ENCODE data around the gene SMAD4.
A peak's percentile ranks its signal among the peaks of the same experiment; 100 is the strongest.
"Not testable (repeated sequence)": the region's sequence is repeated elsewhere in the genome, so short reads cannot be mapped to it uniquely, and the experiment has no call there.

The SMAD4 gene

GRCh38 chr18:51029694-51030536 lies at the start of gene SMAD4:
Gene SMAD4 (plus strand): TSS chr18:51030213. CDS start chr18:51047047, 16,834 bp downstream.
- peak; percentile 97 to 99 for DNase-seq (ENCODE audit: low read depth in 1 of 2, low spot score in 1 of 2)

DNA sequence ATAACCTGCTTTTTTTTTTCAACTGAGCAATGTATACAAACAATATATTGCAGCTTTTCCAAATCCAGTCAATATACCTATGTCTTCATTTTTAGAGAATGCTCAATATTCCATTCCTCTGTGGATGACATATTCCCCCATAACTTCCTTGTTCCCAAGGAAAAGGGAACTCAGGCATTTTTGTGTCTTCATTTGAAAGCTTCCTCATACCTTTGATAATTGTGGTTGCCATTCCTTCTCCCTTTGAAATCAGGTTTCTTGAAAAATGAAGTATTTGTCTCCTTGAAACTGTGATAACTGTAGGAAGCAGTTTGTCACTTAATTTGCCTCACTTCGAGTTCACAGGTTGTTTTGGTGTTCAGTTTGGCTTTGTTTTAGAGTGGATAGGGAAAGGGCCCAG lies 48.6 kb upstream of the SMAD4 start:
- no peak for DNase-seq (ENCODE audit: low read depth in 1 of 2, low spot score in 1 of 2)

DNA sequence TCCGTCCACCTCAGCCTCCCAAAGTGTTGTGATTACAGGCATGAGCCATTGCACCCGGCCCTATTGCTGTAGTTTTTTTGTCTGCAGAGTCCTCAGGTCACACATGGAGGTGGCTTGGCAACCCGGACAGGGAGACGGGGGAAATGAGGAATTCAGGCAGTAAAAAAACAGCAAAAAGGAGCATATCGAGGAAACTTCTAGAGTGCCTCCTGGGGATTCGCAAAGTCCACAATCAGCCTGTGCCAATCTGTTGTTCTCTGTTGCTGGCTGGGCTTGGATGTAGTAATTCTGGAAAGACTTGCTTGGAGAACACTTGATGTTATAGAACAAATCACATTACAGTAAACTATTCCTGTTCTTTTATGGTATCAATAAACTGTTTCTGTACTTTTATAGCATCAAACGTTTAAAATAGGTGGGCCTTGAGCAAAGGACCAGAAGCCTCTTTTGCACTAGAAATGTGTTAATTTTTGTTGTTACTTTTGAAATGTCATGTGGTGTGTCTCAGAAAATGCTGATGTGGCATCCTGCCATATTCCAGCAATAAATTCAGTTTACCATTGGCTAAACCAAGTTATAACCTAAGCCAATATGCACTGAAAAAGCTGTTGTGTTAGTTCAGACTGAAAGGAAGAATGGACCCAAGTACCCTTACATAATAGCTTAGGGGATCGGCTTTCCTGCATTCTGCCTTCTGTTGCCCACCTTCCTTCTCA lies 47.8 kb upstream of the SMAD4 start:
- no peak for DNase-seq (ENCODE audit: low read depth in 1 of 2, low spot score in 1 of 2)

DNA sequence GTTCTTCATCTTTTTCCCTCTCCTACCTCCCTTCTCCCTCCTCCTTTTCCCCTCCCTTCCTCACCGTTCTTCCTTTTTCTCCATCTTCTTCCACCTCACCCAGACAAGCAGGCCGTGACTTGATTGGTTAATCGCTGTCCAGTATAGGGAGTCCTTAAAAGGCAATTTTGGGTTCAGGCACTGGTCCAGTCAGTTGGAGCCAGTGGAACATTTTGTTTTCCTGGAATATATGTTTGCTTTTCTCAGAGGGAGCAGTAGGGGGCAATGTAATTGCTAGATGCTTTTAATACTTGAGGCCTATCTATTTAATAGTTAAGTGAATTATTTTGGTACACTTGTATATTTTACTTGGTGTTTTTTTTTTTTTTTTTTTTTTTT lies 47.2 kb upstream of the SMAD4 start:
- no peak for DNase-seq (ENCODE audit: low read depth in 1 of 2, low spot score in 1 of 2)

DNA sequence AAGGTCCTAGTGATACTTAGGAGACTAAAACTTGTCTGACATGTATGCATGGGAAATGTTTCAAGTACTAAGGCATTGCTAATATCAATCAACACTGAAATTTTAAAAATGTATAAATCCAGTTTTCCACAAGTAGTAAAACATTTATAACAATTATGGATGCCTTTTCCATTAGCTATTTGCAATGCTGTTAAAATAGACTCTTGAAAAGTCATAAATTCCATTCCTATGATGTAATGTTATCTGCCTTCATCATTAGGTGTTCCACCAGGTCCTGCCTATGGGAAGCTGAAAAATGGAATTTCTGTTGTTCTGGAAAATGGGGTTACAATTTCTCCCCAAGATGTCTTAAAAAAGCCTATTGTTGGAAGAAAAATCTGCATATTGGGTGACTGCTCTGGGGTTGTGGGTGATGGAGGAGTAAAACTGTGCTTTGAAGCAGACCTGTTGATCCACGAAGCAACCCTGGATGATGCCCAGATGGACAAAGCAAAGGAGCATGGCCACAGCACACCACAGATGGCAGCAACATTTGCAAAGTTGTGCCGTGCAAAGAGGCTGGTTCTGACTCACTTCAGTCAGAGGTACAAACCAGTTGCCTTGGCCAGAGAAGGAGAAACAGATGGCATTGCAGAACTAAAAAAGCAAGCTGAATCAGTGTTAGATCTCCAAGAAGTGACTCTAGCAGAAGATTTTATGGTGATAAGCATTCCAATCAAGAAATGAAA lies 43.5 kb upstream of the SMAD4 start:
- no peak for DNase-seq (ENCODE audit: low read depth in 1 of 2, low spot score in 1 of 2)

DNA sequence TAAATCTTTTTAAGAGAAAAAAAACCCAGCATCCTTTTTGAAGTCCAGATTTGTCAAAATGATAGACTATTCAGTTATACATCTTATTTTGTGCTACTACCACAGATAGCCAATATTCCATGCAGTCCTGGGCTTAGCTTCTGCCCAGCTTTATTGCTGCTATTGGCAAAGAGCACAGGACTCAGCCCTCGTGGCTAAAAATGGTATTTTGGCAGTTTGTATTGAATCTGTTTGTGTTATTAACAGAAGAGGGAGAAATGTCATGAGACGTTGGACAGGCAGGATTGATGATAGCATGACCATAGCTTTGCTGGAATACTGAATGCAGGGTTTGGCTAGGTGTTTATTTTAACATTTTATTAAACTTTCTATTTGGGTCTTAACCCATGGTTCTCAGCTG lies 42.8 kb upstream of the SMAD4 start:
- DNase-seq (ENCODE audit: low read depth in 1 of 2, low spot score in 1 of 2): no peak

GRCh38 chr18:50989711-50990110 lies 40.3 kb upstream of the SMAD4 start:
- DNase-seq (ENCODE audit: low read depth in 1 of 2, low spot score in 1 of 2): no peak

DNA sequence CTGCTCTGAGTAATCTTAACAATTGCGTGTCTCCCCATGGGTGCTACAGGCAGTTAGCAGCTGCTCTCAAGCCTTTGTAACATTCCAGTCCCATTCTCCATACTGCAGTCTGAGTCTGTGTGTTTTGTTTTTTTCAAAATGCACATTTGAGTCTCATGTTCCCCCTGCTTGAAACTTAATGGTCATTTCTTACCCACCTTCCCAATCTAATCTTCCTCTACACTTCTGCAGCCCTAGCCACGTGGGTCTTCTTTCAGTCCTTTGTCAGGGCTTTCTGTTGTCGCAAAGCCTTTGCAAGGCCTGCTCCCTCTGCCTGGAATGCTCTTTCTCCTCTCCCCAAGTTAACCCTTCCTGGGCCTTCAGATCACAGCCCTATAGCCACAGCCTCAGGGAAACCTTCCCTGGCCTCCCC lies 37.7 kb upstream of the SMAD4 start:
- DNase-seq (ENCODE audit: low read depth in 1 of 2, low spot score in 1 of 2): no peak

DNA sequence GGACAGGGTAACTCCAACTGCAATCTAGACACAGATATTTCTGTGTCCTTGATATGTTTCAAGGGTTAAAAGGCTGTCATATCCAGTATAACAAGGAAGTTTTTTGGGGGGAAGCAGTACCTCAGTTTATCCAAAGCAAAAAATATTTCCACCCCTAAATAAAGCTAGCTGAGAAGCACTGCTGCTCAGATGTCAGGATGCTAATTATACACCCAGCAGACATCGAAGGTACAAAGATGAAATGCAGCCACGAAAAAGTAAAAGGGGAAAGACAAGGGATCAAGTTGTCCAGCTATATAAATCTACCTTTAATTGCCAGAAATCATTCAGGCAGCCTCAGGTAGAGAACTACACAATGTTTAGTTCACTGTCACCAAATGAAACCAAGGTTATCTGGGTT lies 36.0 kb upstream of the SMAD4 start:
- no peak for DNase-seq (ENCODE audit: low read depth in 1 of 2, low spot score in 1 of 2)

- DNase-seq (ENCODE audit: low read depth in 1 of 2, low spot score in 1 of 2): not testable (repeated sequence)
These were observed 26.8 kb upstream of the SMAD4 start for GRCh38 chr18:51003174-51003573.

GRCh38 chr18:51006061-51006818 lies 23.8 kb upstream of the SMAD4 start:
- DNase-seq (ENCODE audit: low read depth in 1 of 2, low spot score in 1 of 2): no peak

GRCh38 chr18:51006948-51007789 lies 22.8 kb upstream of the SMAD4 start:
- no peak for DNase-seq (ENCODE audit: low read depth in 1 of 2, low spot score in 1 of 2)

DNA sequence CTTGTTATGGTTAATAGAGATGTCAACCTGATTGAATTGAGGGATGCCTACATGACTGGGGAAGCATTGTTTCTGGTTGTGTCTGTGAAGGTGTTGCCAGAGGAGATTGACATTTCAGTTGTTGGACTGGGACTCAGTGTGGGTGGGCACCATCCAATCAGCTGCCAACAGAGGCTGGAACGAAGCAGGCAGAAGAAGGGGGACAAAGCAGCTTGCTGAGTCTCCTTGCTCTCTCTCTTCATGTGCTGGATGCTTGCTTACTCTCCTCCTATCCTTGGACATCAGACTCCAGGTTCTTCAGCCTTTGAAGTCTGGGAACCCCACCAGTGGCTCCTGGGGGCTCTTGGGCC lies 22.2 kb upstream of the SMAD4 start:
- DNase-seq (ENCODE audit: low read depth in 1 of 2, low spot score in 1 of 2): no peak

DNA sequence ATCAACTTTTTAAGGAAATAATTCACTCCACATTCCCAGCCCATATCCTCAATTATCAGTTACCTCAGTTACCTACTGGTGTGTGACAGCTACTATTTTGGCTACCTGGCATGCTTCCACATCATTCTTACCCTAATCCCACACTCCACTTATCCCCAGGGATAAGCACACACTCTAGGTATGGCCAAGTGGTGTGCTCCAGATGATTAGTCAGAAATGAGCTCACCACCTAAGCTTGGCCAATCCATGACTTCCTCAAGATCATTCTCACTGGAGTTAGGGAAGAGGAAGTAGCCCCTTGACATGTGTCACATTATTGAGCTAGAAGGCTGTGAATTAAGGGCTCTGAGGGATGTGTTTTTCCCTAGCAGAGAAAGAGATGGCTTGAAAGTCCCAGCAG lies 20.9 kb upstream of the SMAD4 start:
- DNase-seq (ENCODE audit: low read depth in 1 of 2, low spot score in 1 of 2): no peak

DNA sequence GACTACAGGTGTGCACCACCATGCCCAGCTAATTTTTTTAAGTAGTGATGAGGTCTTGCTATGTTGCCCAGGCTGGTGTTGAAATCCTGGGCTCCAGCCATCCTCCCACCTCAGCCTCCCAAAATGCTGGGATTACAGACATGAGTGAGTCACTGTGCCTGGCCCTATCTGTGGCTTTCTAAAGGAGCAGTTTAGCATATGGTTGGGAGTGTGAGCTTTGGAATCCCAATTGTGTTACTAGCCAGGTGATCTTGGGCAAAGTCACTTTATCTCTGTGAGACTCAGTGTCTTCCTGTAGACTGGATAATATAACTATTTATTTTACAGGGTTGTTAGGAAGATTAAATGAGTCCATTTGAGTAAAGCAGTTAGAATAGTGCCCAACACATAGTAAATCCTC lies 19.8 kb upstream of the SMAD4 start:
- no peak for DNase-seq (ENCODE audit: low read depth in 1 of 2, low spot score in 1 of 2)

GRCh38 chr18:51011709-51012108 lies 18.3 kb upstream of the SMAD4 start:
- DNase-seq (ENCODE audit: low read depth in 1 of 2, low spot score in 1 of 2): no peak

DNA sequence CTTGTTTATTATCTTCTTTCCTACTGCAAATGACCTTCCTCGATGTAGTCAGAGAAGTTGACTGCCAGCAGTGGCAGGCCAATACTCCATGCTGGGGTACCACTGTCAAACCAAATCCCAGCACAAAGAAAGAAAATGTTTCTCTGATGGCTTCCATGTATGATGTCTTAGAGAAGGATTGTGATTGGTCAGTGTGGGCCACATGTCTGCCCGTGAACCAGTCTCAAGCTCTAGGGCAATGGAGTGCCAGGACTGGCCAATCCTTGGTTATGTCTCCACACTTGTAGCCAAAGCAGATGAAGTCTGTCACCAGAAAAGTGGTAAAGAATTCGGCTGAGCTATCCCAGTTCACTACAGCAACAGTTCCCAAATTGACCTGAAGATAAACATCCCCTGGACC lies 17.6 kb upstream of the SMAD4 start:
- no peak for DNase-seq (ENCODE audit: low read depth in 1 of 2, low spot score in 1 of 2)

GRCh38 chr18:51013259-51013658 lies 16.8 kb upstream of the SMAD4 start:
- DNase-seq (ENCODE audit: low read depth in 1 of 2, low spot score in 1 of 2): no peak

DNA sequence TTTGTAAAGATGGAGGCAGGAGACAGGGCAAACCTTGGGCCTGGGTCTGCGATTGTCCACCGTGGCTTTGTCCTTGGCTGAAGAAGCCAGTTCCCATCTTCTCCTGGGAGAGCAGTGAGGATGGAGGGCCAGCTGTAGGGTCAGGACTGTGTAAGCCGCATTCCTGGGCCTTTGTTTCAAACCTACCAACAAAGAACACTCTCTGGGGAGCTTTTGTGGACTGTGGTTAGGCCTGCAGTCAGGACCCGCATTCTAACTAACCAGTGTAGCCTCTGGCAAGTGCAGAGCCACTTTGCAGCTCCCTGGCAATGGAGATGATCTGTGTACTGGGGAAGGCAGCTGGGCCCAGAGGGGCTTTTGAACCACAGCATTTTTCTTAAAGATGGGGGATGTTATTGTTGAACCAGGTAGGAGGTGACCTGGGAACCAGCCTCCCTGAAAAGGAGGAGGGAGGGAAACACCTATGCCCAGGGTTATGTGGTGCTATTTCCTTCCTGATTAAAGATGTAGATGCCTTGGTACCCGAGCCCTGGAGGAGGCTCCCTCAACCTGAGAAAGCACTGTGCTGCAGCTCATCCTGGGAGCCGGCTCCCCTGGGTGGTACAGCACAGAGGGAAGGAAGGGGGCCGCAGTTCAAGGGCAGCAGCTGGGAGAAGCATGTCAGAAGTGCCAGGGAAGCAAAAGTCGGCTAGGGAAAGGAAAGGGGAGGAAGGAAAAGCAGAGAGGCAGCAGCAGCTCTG lies 12.7 kb upstream of the SMAD4 start:
- no peak for DNase-seq (ENCODE audit: low read depth in 1 of 2, low spot score in 1 of 2)

DNA sequence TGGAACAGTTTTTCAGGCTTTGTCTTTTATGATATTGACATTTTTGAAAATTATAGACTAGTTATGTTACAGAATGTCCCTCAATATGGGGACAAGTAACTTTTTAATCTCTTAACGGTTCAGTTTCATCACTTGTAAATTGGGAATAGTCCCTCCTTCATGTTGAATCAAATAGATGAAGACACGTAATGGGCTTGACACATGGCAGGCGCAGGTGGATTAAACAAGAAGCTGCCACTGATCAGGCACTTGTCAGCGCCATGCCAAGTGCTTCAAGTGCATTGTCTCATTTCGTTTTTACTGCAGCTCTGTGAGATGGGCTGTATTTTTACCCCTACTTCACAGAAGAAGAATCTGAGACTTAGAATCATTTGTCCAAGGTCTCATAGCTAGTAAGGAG lies 9.5 kb upstream of the SMAD4 start:
- DNase-seq (ENCODE audit: low read depth in 1 of 2, low spot score in 1 of 2): no peak

Data from activated CD4-positive, alpha-beta T cell treated with anti-CD3 and anti-CD28 coated beads, Interleukin-2, amount 50 U/mL, for 24 hours (primary cell).